Measurements from ENCODE around the gene HOXA2.

HOXA2 gene

GRCh38 chr7:27128034-27128433 lies 25.6 kb upstream of the HOXA2 start:
- Histone ChIP-seq H3K27ac (ENCODE audit: low read length, poor library complexity, severe bottlenecking) (no peak overlapping the region), H3K36me3 (ENCODE audit: control insufficient read depth in 1 of 2, insufficient read depth in 2 of 2, low read depth in 1 of 2, low read length in 2 of 2) (peaks cover 7 to 28% of the 10 kb centered on the region in 2 experiments), H3K9me3 (ENCODE audit: control insufficient read depth, low read length) (no peaks in the 10 kb centered on the region), H4K91ac (ENCODE audit: low read length) (no peak overlapping the region), H3K4ac (ENCODE audit: low read depth in 1 of 2, low read length in 2 of 2) (no peak overlapping the region), H2AFZ (ENCODE audit: low read depth, low read length) (no peak overlapping the region), H3K79me1 (replicated peaks; ENCODE audit: low read length, poor library complexity, severe bottlenecking) (no peaks in the 10 kb centered on the region), H3K18ac (ENCODE audit: low read depth in 1 of 2, low read length in 2 of 2) (no peak overlapping the region), H3K4me2 (ENCODE audit: low read length, poor library complexity, severe bottlenecking) (no peak overlapping the region), H4K8ac (ENCODE audit: low read length) (no peak overlapping the region), H3K4me3 (ENCODE audit: insufficient read depth in 1 of 2, low read depth in 1 of 2, low read length in 2 of 2) (no peak overlapping the region), H2BK120ac (ENCODE audit: low read depth, low read length) (no peak overlapping the region), H2AK5ac (ENCODE audit: low read length, severe bottlenecking) (peak overlapping the region; percentile 6), H3K9ac (ENCODE audit: low read length) (no peak overlapping the region), H3K23ac (ENCODE audit: low read length in 2 of 2) (no peak overlapping the region), H3K27me3 (ENCODE audit: control insufficient read depth in 1 of 2, insufficient read depth in 1 of 2, low read length in 2 of 2) (no peaks in the 10 kb centered on the region), H3K14ac (ENCODE audit: low read length in 2 of 2) (no peak overlapping the region), H2BK5ac (ENCODE audit: low read depth, low read length, poor library complexity, severe bottlenecking) (no peak overlapping the region), H3K4me1 (ENCODE audit: control insufficient read depth, insufficient read depth, low read depth, low read length) (peaks cover 21% of the 10 kb centered on the region), H2BK15ac (ENCODE audit: low read depth, poor library complexity, severe bottlenecking) (no peak overlapping the region), H2BK12ac (ENCODE audit: low read length in 2 of 2) (no peak overlapping the region)
- 27% methylated on average over 2 of the region's 2 CpGs for WGBS
- DNase-seq: no peak

GRCh38 chr7:27126596-27127327 lies 24.3 kb upstream of the HOXA2 start:
- Histone ChIP-seq H3K9me3 (ENCODE audit: control insufficient read depth, low read length) (no peaks in the 10 kb centered on the region), H3K18ac (ENCODE audit: low read depth in 1 of 2, low read length in 2 of 2) (no peak overlapping the region), H3K27me3 (ENCODE audit: control insufficient read depth in 1 of 2, insufficient read depth in 1 of 2, low read length in 2 of 2) (no peaks in the 10 kb centered on the region), H3K9ac (ENCODE audit: low read length) (peak overlapping the region; percentile 9), H3K4me2 (ENCODE audit: low read length, poor library complexity, severe bottlenecking) (no peak overlapping the region), H2AK5ac (ENCODE audit: low read length, severe bottlenecking) (no peak overlapping the region), H2BK12ac (ENCODE audit: low read length in 2 of 2) (no peak overlapping the region), H3K4ac (ENCODE audit: low read depth in 1 of 2, low read length in 2 of 2) (no peak overlapping the region), H2AFZ (ENCODE audit: low read depth, low read length) (no peak overlapping the region), H4K91ac (ENCODE audit: low read length) (no peak overlapping the region), H3K79me1 (replicated peaks; ENCODE audit: low read length, poor library complexity, severe bottlenecking) (no peaks in the 10 kb centered on the region), H3K4me1 (ENCODE audit: control insufficient read depth, insufficient read depth, low read depth, low read length) (peaks cover 21% of the 10 kb centered on the region), H3K4me3 (ENCODE audit: insufficient read depth in 1 of 2, low read depth in 1 of 2, low read length in 2 of 2) (no peak overlapping the region), H2BK120ac (ENCODE audit: low read depth, low read length) (no peak overlapping the region), H2BK5ac (ENCODE audit: low read depth, low read length, poor library complexity, severe bottlenecking) (no peak overlapping the region), H4K8ac (ENCODE audit: low read length) (no peak overlapping the region), H3K27ac (ENCODE audit: low read length, poor library complexity, severe bottlenecking) (no peak overlapping the region), H3K36me3 (ENCODE audit: control insufficient read depth in 1 of 2, insufficient read depth in 2 of 2, low read depth in 1 of 2, low read length in 2 of 2) (peaks cover 10 to 41% of the 10 kb centered on the region in 2 experiments), H3K14ac (ENCODE audit: low read length in 2 of 2) (no peak overlapping the region), H2BK15ac (ENCODE audit: low read depth, poor library complexity, severe bottlenecking) (no peak overlapping the region), H3K23ac (ENCODE audit: low read length in 2 of 2) (no peak overlapping the region)
- no peak for DNase-seq
- 5% methylated on average over 1 of the region's 3 CpGs for WGBS

- Histone ChIP-seq H3K79me1 (replicated peaks; ENCODE audit: low read length, poor library complexity, severe bottlenecking) (no peaks in the 10 kb centered on the region), H4K8ac (ENCODE audit: low read length) (no peak overlapping the region), H2BK5ac (ENCODE audit: low read depth, low read length, poor library complexity, severe bottlenecking) (no peak overlapping the region), H3K9me3 (ENCODE audit: control insufficient read depth, low read length) (no peaks in the 10 kb centered on the region), H2AK5ac (ENCODE audit: low read length, severe bottlenecking) (no peak overlapping the region), H3K18ac (ENCODE audit: low read depth in 1 of 2, low read length in 2 of 2) (no peak overlapping the region), H3K14ac (ENCODE audit: low read length in 2 of 2) (no peak overlapping the region), H3K36me3 (ENCODE audit: control insufficient read depth in 1 of 2, insufficient read depth in 2 of 2, low read depth in 1 of 2, low read length in 2 of 2) (peaks cover 10 to 46% of the 10 kb centered on the region in 2 experiments), H2BK120ac (ENCODE audit: low read depth, low read length) (no peak overlapping the region), H3K27ac (ENCODE audit: low read length, poor library complexity, severe bottlenecking) (peak overlapping the region; percentile 0), H2BK15ac (ENCODE audit: low read depth, poor library complexity, severe bottlenecking) (no peak overlapping the region), H2AFZ (ENCODE audit: low read depth, low read length) (no peak overlapping the region), H3K4me1 (ENCODE audit: control insufficient read depth, insufficient read depth, low read depth, low read length) (peaks cover 20% of the 10 kb centered on the region), H3K4me2 (ENCODE audit: low read length, poor library complexity, severe bottlenecking) (no peak overlapping the region), H3K4ac (ENCODE audit: low read depth in 1 of 2, low read length in 2 of 2) (no peak overlapping the region), H2BK12ac (ENCODE audit: low read length in 2 of 2) (no peak overlapping the region), H3K4me3 (ENCODE audit: insufficient read depth in 1 of 2, low read depth in 1 of 2, low read length in 2 of 2) (no peak overlapping the region), H3K23ac (ENCODE audit: low read length in 2 of 2) (no peak overlapping the region), H3K27me3 (ENCODE audit: control insufficient read depth in 1 of 2, insufficient read depth in 1 of 2, low read length in 2 of 2) (no peaks in the 10 kb centered on the region), H4K91ac (ENCODE audit: low read length) (no peak overlapping the region), H3K9ac (ENCODE audit: low read length) (peak overlapping the region; percentile 9)
- WGBS: 27% methylated on average over 4 of the region's 5 CpGs
- DNase-seq: no peak
These were observed 23.5 kb upstream of the HOXA2 start for GRCh38 chr7:27125986-27126394.

- Histone ChIP-seq H2BK12ac (ENCODE audit: low read length in 2 of 2) (no peak overlapping the region), H3K4me1 (ENCODE audit: control insufficient read depth, insufficient read depth, low read depth, low read length) (peaks cover 18% of the 10 kb centered on the region), H2AK5ac (ENCODE audit: low read length, severe bottlenecking) (peak overlapping the region; percentile 31), H3K4ac (ENCODE audit: low read depth in 1 of 2, low read length in 2 of 2) (no peak overlapping the region), H2BK5ac (ENCODE audit: low read depth, low read length, poor library complexity, severe bottlenecking) (peak overlapping the region; percentile 19), H2BK15ac (ENCODE audit: low read depth, poor library complexity, severe bottlenecking) (no peak overlapping the region), H3K9ac (ENCODE audit: low read length) (no peak overlapping the region), H3K27ac (ENCODE audit: low read length, poor library complexity, severe bottlenecking) (peak overlapping the region; percentile 99), H3K23ac (ENCODE audit: low read length in 2 of 2) (no peak overlapping the region), H3K36me3 (ENCODE audit: control insufficient read depth in 1 of 2, insufficient read depth in 2 of 2, low read depth in 1 of 2, low read length in 2 of 2) (peaks cover 10 to 46% of the 10 kb centered on the region in 2 experiments), H3K14ac (ENCODE audit: low read length in 2 of 2) (no peak overlapping the region), H3K27me3 (ENCODE audit: control insufficient read depth in 1 of 2, insufficient read depth in 1 of 2, low read length in 2 of 2) (no peaks in the 10 kb centered on the region), H3K9me3 (ENCODE audit: control insufficient read depth, low read length) (no peaks in the 10 kb centered on the region), H3K4me2 (ENCODE audit: low read length, poor library complexity, severe bottlenecking) (peak overlapping the region; percentile 86), H3K4me3 (ENCODE audit: insufficient read depth in 1 of 2, low read depth in 1 of 2, low read length in 2 of 2) (no peak overlapping the region), H2BK120ac (ENCODE audit: low read depth, low read length) (no peak overlapping the region), H4K91ac (ENCODE audit: low read length) (no peak overlapping the region), H2AFZ (ENCODE audit: low read depth, low read length) (no peak overlapping the region), H4K8ac (ENCODE audit: low read length) (no peak overlapping the region), H3K79me1 (replicated peaks; ENCODE audit: low read length, poor library complexity, severe bottlenecking) (no peaks in the 10 kb centered on the region), H3K18ac (ENCODE audit: low read depth in 1 of 2, low read length in 2 of 2) (no peak overlapping the region)
- DNase-seq: no peak
- 72% methylated on average over 7 of the region's 8 CpGs for WGBS
These were observed 22.6 kb upstream of the HOXA2 start for GRCh38 chr7:27124902-27125689.

Measured in mesenchymal stem cell (in vitro differentiated cells and primary cell).